Panc1 (cell line): ENCODE data around the gene ZBTB7C.

Source experiments
- POLR2AphosphoS5 ChIP-seq: IDR thresholded peaks from 2 replicates; pipeline ENCODE4 v1.6.1; 2012; ENCODE audit warnings: mild to moderate bottlenecking, low read depth, low read length, moderate library complexity
- REST ChIP-seq, 2 experiments: IDR thresholded peaks; 2 replicates each; pipeline ENCODE4 v1.6.1; 2011 to 2012; ENCODE audit warnings: low read depth in 2 of 2, control low read depth in 1 of 2, low read length in 1 of 2, mild to moderate bottlenecking in 1 of 2, moderate library complexity in 1 of 2; ENCODE audit not compliant: insufficient read depth in 1 of 2
- SIN3A ChIP-seq: IDR thresholded peaks from 2 replicates; pipeline ENCODE4 v1.6.1; 2012; ENCODE audit warnings: low read depth, mild to moderate bottlenecking, low read length, moderate library complexity, borderline replicate concordance; ENCODE audit not compliant: insufficient read depth
- TCF7L2 ChIP-seq: IDR thresholded peaks from 2 replicates; pipeline ENCODE4 v1.6.1; 2011; ENCODE audit warnings: mild to moderate bottlenecking, low read depth, low read length, inconsistent platforms
- TF ChIP-seq, protein P1 (sequence below): fragments of 450-650 bp; IDR thresholded peaks from 2 replicates; pipeline ENCODE4 v1.5.1; 2017; ENCODE audit warnings: mild to moderate bottlenecking

GRCh38 chr18:48165111-48165866, 243.9 kb downstream of the ZBTB7C start:
- TF ChIP-seq, protein P1, sequence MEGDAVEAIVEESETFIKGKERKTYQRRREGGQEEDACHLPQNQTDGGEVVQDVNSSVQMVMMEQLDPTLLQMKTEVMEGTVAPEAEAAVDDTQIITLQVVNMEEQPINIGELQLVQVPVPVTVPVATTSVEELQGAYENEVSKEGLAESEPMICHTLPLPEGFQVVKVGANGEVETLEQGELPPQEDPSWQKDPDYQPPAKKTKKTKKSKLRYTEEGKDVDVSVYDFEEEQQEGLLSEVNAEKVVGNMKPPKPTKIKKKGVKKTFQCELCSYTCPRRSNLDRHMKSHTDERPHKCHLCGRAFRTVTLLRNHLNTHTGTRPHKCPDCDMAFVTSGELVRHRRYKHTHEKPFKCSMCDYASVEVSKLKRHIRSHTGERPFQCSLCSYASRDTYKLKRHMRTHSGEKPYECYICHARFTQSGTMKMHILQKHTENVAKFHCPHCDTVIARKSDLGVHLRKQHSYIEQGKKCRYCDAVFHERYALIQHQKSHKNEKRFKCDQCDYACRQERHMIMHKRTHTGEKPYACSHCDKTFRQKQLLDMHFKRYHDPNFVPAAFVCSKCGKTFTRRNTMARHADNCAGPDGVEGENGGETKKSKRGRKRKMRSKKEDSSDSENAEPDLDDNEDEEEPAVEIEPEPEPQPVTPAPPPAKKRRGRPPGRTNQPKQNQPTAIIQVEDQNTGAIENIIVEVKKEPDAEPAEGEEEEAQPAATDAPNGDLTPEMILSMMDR = no peak
- TF ChIP-seq POLR2AphosphoS5 (no peak), SIN3A (no peak), TCF7L2 (no peak), REST (IDR thresholded peaks at IDR 0.05; ENCODE audit: insufficient read depth in 1 of 2, low read depth in 2 of 2, low read length in 1 of 2) (no peak)
